WERI-Rb-1 (cell line): Measurements from ENCODE around the gene ZNF208.
"Not testable (repeated sequence)": the region's sequence is repeated elsewhere in the genome, so short reads cannot be mapped to it uniquely, and the experiment has no call there.

Experiments
- DNase-seq: peaks from one replicate; pipeline ENCODE4 v3.0.0-alpha.2; 2020
- H3K27ac ChIP-seq: fragments of 250-450 bp; sonication (Bioruptor Pico); 2 replicates; pipeline ENCODE4 v1.5.1; 2020; ENCODE audit warnings: mild to moderate bottlenecking, moderate library complexity
- H3K27me3 ChIP-seq: fragments of 250-450 bp; sonication (Bioruptor Pico); 2 replicates; pipeline ENCODE4 v1.5.1; 2021; ENCODE audit warnings: mild to moderate bottlenecking, low read depth, moderate library complexity; ENCODE audit not compliant: insufficient read depth, severe bottlenecking
- H3K36me3 ChIP-seq: fragments of 250-450 bp; sonication (Bioruptor Pico); 2 replicates; pipeline ENCODE4 v1.5.1; 2020; ENCODE audit warnings: mild to moderate bottlenecking, moderate library complexity
- H3K4me3 ChIP-seq: 2 replicates; pipeline ENCODE4 v1.5.1; 2011; ENCODE audit warnings: low read depth, mild to moderate bottlenecking, control low read depth, low read length
- H3K9me3 ChIP-seq: fragments of 250-450 bp; sonication (Bioruptor Pico); 2 replicates; pipeline ENCODE4 v1.5.1; 2021; ENCODE audit warnings: mild to moderate bottlenecking, moderate library complexity; ENCODE audit not compliant: severe bottlenecking
- CTCF ChIP-seq: IDR thresholded peaks from 2 replicates; pipeline ENCODE4 v1.5.1; 2011; ENCODE audit warnings: low read depth, mild to moderate bottlenecking, control low read depth, inconsistent platforms, low read length

The ZNF208 gene

GRCh38 chr19:22010437-22011143 is at the start of gene ZNF208:
Gene ZNF208, minus strand, starts transcription at chr19:22010943. Its CDS starts 149 bp downstream, at chr19:22010794.
- H3K36me3 ChIP-seq, H3K27ac ChIP-seq, H3K4me3 ChIP-seq, H3K27me3 ChIP-seq, DNase-seq: not testable (repeated sequence)
- peaks cover 11% of the 10 kb centered on the region for H3K9me3 ChIP-seq

DNA sequence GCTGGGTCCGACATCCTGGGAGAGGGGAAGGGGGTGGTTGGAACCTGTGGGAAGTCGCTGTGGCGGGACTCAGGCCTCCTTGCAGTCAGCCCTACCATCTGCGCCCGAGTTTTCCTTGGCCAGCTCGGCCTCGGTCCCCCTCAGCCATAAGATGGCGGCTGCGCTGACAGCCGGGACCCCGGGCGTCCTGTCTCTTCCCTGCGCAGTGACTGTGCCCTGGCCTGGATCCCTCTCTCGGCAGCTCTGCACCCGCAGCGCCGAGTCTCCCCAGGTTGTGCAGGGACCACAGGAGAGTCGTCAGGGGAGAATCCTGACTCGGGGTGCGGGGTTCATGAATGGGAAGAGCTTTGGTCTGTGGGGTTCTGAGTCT is 41.9 kb upstream of the ZNF208 start:
- DNase-seq: no peak

GRCh38 chr19:22041151-22041550 is 30.4 kb upstream of the ZNF208 start:
- not testable (repeated sequence) for DNase-seq, H3K27ac ChIP-seq, H3K36me3 ChIP-seq, H3K4me3 ChIP-seq, H3K27me3 ChIP-seq, H3K9me3 ChIP-seq

More for the DNA sequence above, 41.9 kb upstream of the ZNF208 start:
- Histone ChIP-seq H3K36me3 (no peaks in the 10 kb centered on the region), H3K27me3 (peaks cover 18% of the 10 kb centered on the region), H3K9me3 (peaks cover 12% of the 10 kb centered on the region), H3K4me3 (peak overlapping the region; percentile 19; the same call in 1 of the 2 replicates), H3K27ac (no peak overlapping the region)
- TF ChIP-seq CTCF: no peak

- H3K4me3 ChIP-seq: no peak overlapping the region
- no peaks in the 10 kb centered on the region for H3K36me3 ChIP-seq
- no peak for TF ChIP-seq CTCF
- no peaks in the 10 kb centered on the region for H3K27me3 ChIP-seq
- no peaks in the 10 kb centered on the region for H3K9me3 ChIP-seq
- no peak for DNase-seq
- no peak overlapping the region for H3K27ac ChIP-seq
These were observed 19.9 kb upstream of the ZNF208 start for GRCh38 chr19:22030680-22031079.

DNA sequence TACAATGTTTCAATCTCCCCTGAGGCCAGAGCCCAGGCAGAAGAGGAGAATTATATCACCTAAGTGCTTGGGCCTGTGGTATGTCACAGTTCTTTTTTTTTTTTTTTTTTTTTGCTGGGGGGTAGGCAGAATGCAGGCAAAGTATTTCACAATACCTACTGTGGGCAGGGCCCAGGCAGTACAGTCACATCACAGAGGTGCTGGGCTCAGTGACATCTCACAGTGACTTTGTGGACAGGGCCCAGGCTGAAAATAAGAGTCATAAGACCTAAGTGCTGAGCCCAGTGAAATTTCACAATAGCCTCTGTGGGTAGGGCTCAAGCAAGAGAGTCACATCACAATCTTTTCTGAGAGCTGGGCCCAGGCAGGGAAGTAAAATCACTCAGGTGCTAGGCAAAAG is 15.9 kb upstream of the ZNF208 start:
- Histone ChIP-seq H3K36me3 (no peaks in the 10 kb centered on the region), H3K27me3 (no peaks in the 10 kb centered on the region), H3K4me3 (no peak overlapping the region), H3K9me3 (no peaks in the 10 kb centered on the region), H3K27ac (no peak overlapping the region)
- DNase-seq: no peak
- TF ChIP-seq CTCF: no peak

GRCh38 chr19:22025539-22025938 is 14.8 kb upstream of the ZNF208 start:
- H3K36me3 ChIP-seq, H3K27me3 ChIP-seq, H3K4me3 ChIP-seq, DNase-seq, H3K27ac ChIP-seq, H3K9me3 ChIP-seq: not testable (repeated sequence)

DNA sequence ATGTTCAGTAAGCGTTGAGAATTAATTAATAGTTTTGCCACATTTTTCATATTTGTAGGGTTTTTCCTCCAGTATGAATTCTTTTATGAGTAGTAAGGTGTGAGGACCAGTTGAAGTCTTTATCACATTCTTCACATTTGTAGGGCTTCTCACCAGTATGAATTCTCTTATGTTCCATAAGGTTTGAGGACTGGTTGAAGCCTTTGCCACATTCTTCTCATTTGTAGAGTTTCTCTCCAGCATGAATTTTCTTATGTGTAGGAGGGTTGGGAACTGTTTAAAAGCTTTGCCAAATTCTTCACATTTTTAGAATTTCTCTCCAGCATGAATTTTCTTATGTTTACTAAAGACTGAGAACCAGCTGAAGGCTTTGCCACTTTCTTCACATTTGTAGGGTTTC is 40.3 kb downstream of the ZNF208 start:
- no peak overlapping the region for H3K4me3 ChIP-seq
- no peak for DNase-seq
- peaks cover 2% of the 10 kb centered on the region for H3K9me3 ChIP-seq
- H3K36me3 ChIP-seq: no peaks in the 10 kb centered on the region
- H3K27ac ChIP-seq: no peak overlapping the region
- H3K27me3 ChIP-seq: no peaks in the 10 kb centered on the region
- TF ChIP-seq CTCF: no peak
